ENCODE measurements around the gene MTMR1.

The MTMR1 gene

GRCh38 chrX:150696331-150696730, 3.1 kb downstream of the MTMR1 start:
- H3K4me3 ChIP-seq (ENCODE audit: low read depth, low read length), result no peak overlapping the region
- no peak for TF ChIP-seq CTCF (IDR thresholded peaks at IDR 0.05; ENCODE audit: low read depth, low read length)

- H3K4me3 ChIP-seq (ENCODE audit: low read depth, low read length), result no peak overlapping the region
- TF ChIP-seq CTCF (IDR thresholded peaks at IDR 0.05; ENCODE audit: low read depth, low read length), result no peak
Observed at GRCh38 chrX:150696866-150697265, 3.7 kb downstream of the MTMR1 start.

GRCh38 chrX:150697641-150698040, 4.4 kb downstream of the MTMR1 start:
- TF ChIP-seq CTCF (IDR thresholded peaks at IDR 0.05; ENCODE audit: low read depth, low read length), result no peak

GRCh38 chrX:150698981-150699380, 5.8 kb downstream of the MTMR1 start:
- TF ChIP-seq CTCF (IDR thresholded peaks at IDR 0.05; ENCODE audit: low read depth, low read length), result no peak
- H3K4me3 ChIP-seq (ENCODE audit: low read depth, low read length), result no peak overlapping the region

More at GRCh38 chrX:150697641-150698040, 4.4 kb downstream of the MTMR1 start:
- H3K4me3 ChIP-seq (ENCODE audit: low read depth, low read length), result no peak overlapping the region

GRCh38 chrX:150700107-150700506, 6.9 kb downstream of the MTMR1 start:
- TF ChIP-seq CTCF (IDR thresholded peaks at IDR 0.05; ENCODE audit: low read depth, low read length), result no peak
- no peak overlapping the region for H3K4me3 ChIP-seq (ENCODE audit: low read depth, low read length)

- TF ChIP-seq CTCF (IDR thresholded peaks at IDR 0.05; ENCODE audit: low read depth, low read length), result no peak
- H3K4me3 ChIP-seq (ENCODE audit: low read depth, low read length), result no peak overlapping the region
Observed at GRCh38 chrX:150701377-150701776, 8.2 kb downstream of the MTMR1 start.

- no peak overlapping the region for H3K4me3 ChIP-seq (ENCODE audit: low read depth, low read length)
- TF ChIP-seq CTCF (IDR thresholded peaks at IDR 0.05; ENCODE audit: low read depth, low read length), result no peak
Observed at GRCh38 chrX:150702966-150703694, 9.9 kb downstream of the MTMR1 start.

Measured in WI38 (cell line).